OCI-LY3 (cell line): Measurements from ENCODE around the gene INPP5A.

Experiments
- EZH2phosphoT487 ChIP-seq: fragments of 200-600 bp; shearing (Covaris generic); IDR thresholded peaks from 2 replicates; pipeline ENCODE4 v1.6.1; 2018; ENCODE audit warnings: antibody characterized with exemption, mixed run types, low read depth
- TF ChIP-seq, protein P1 (sequence below): fragments of 200-600, 300-600 bp; sonication (generic); IDR thresholded peaks from 2 replicates; pipeline ENCODE4 v1.5.1; 2014; ENCODE audit warnings: antibody characterized with exemption, low read length, low read depth

DNA sequence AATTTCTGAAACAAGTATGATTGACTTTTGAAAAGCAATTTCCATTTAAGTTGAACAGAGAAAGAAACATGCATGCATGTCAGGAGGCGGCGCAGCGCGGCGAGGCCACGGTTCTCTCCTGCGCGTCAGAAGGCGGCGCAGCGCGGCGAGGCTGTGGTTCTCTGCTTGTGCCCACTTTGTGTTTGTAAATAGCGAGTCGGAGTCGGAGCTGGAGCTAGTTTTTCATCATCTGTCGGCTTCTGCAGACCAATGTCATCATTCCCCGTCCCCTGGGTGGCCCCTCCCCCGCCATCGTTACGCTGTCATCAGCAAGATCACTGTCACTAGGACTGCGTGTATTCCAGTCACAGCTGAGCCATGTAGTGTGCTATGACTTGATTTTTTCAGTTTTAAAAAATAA, 49.2 kb downstream of the INPP5A start:
- TF ChIP-seq, protein P1, sequence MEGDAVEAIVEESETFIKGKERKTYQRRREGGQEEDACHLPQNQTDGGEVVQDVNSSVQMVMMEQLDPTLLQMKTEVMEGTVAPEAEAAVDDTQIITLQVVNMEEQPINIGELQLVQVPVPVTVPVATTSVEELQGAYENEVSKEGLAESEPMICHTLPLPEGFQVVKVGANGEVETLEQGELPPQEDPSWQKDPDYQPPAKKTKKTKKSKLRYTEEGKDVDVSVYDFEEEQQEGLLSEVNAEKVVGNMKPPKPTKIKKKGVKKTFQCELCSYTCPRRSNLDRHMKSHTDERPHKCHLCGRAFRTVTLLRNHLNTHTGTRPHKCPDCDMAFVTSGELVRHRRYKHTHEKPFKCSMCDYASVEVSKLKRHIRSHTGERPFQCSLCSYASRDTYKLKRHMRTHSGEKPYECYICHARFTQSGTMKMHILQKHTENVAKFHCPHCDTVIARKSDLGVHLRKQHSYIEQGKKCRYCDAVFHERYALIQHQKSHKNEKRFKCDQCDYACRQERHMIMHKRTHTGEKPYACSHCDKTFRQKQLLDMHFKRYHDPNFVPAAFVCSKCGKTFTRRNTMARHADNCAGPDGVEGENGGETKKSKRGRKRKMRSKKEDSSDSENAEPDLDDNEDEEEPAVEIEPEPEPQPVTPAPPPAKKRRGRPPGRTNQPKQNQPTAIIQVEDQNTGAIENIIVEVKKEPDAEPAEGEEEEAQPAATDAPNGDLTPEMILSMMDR, result no peak
- TF ChIP-seq EZH2phosphoT487, result no peak
